Immature natural killer cell (primary cell): ENCODE measurements around the gene PRDM16. TPM values are rescaled to one million over a fixed set of nuclear protein-coding genes. Genes with fewer than 3 reads are reported as not detected.

Experiments
- DNase-seq, 3 donors: peaks; one replicate each; pipeline ENCODE4 v3.0.0; 2022; ENCODE audit warnings: mixed read lengths in 1 of 3
- H3K27ac Mint-ChIP-seq, 6 donors: one replicate each; pipeline ENCODE4 v1.8.0; 2020; ENCODE audit warnings: mixed read lengths in 6 of 6, mild to moderate bottlenecking in 5 of 6, inconsistent platforms in 4 of 6, moderate library complexity in 3 of 6
- H3K27me3 Mint-ChIP-seq, 3 donors: one replicate each; pipeline ENCODE4 v1.8.0; 2020 to 2021; ENCODE audit warnings: low read depth in 3 of 3, mild to moderate bottlenecking in 3 of 3, mixed read lengths in 3 of 3, moderate library complexity in 3 of 3, inconsistent platforms in 1 of 3
- H3K36me3 Mint-ChIP-seq, 3 donors: one replicate each; pipeline ENCODE4 v1.8.0; 2020; ENCODE audit warnings: mixed read lengths in 3 of 3, inconsistent platforms in 2 of 3, mild to moderate bottlenecking in 2 of 3
- H3K4me1 Mint-ChIP-seq, 2 donors: one replicate each; pipeline ENCODE4 v1.8.0; 2020; ENCODE audit warnings: inconsistent platforms in 2 of 2, mild to moderate bottlenecking in 2 of 2, mixed read lengths in 2 of 2, moderate library complexity in 1 of 2
- H3K4me3 Mint-ChIP-seq, 5 donors: one replicate each; pipeline ENCODE4 v1.8.0; 2020; ENCODE audit warnings: mild to moderate bottlenecking in 5 of 5, mixed read lengths in 5 of 5, inconsistent platforms in 3 of 5, moderate library complexity in 3 of 5
- H3K9me3 Mint-ChIP-seq, 6 donors: one replicate each; pipeline ENCODE4 v1.8.0; 2020; ENCODE audit warnings: mild to moderate bottlenecking in 6 of 6, mixed read lengths in 6 of 6, inconsistent platforms in 4 of 6, moderate library complexity in 3 of 6
- polyA plus RNA-seq, 3 donors: library from polyadenylated mRNA; unstranded; fragments of 300-500 nt; fragmentation: Illumina TruSeq; gene quantifications; one replicate each; pipeline ENCODE4 v1.2.3, GENCODE V29; 2021

Gene PRDM16
- polyA plus RNA-seq, 3 donors from 2014 or later: 0.17 to 0.29 (median 0.22) TPM

DNA sequence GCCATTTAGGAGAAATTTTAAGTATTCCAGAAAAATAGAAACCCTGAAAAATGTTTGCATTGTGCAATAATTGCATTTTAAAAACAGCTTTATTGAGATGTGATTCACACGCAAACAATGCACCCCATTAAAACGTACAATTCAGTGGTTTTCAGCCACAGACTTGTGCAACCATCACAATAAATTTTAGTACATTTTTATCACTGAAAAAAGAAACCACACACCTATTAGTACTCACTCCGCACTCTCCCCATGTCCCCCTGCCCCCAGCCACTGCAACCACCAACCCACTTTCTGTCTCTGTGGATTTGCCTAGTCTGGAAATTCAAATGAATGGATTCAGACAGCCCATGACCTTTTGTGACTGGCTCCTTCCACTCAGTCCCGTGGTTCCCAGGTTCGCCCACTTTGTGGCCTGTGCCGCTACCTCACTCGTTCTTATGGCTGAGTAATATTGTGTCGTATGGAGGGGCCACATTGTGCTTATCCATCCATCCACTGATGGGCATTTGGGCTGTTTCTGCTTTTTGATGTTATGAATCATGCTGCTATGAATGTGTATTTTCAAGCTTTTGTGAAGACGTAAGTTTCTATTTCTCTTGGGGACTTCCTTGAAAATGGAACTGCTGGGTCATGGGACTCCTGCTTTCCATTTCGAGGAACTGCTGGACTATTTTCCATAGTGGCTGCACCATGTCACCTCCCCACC, 237.7 kb downstream of the PRDM16 start:
- Mint-ChIP-seq H3K9me3 (peaks cover 0 to 2% (median 0%) of the 10 kb centered on the region in 6 donors), H3K27ac (no peak overlapping the region), H3K36me3 (no peaks in the 10 kb centered on the region), H3K27me3 (peaks cover 0 to 4% (median 1%) of the 10 kb centered on the region in 3 donors), H3K4me1 (no peaks in the 10 kb centered on the region), H3K4me3 (no peak overlapping the region)
- DNase-seq: no peak

DNA sequence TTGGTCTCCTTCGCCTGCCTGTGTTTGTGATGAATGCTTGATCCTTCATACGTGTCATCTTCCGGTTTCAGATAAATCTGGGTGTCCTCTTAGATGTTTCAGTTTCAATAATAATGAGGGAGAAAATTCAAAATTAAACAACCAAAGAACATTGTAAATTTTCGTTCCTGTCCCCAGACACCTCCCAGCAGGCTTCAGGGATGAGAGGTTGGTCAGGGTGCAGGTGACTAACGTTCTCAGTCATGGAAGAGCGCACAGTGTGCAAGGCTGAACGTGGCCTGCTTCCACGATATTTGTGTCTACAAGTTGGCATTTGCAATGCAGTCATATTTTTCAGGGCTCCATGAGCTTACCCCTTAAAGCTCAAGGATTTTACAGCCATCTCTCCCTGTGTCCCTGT, 238.4 kb downstream of the PRDM16 start:
- H3K27me3 Mint-ChIP-seq: peaks cover 0 to 4% (median 1%) of the 10 kb centered on the region in 3 donors
- peaks cover 0 to 2% (median 0%) of the 10 kb centered on the region in 6 donors for H3K9me3 Mint-ChIP-seq
- DNase-seq: no peak
- no peaks in the 10 kb centered on the region for H3K36me3 Mint-ChIP-seq
- H3K4me3 Mint-ChIP-seq: no peak overlapping the region
- no peaks in the 10 kb centered on the region for H3K4me1 Mint-ChIP-seq
- H3K27ac Mint-ChIP-seq: no peak overlapping the region

DNA sequence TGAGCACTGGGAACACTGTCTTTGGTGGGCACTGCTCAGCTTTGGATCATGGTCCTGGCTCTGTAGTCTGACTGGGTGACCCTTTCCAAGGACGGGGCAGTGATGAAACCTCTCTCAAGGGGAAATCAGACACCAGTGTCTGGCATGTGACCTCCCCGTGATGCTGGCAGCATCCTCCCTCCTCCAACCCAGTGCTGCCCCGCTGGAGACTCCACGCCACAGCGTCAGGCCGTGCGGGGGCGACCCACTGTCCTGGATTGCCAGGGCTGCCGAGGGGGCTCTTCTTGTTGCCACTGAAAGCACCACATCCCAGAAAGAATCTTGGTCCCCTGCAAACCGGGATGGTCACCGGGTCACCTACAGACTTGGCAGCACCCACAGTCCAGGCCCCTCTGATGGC, 239.1 kb downstream of the PRDM16 start:
- Mint-ChIP-seq H3K9me3 (peaks cover 0 to 2% (median 0%) of the 10 kb centered on the region in 6 donors), H3K4me1 (peaks cover 0 to 2% of the 10 kb centered on the region in 2 donors), H3K27me3 (peaks cover 0 to 4% (median 1%) of the 10 kb centered on the region in 3 donors), H3K36me3 (no peaks in the 10 kb centered on the region), H3K27ac (no peak overlapping the region), H3K4me3 (no peak overlapping the region)
- DNase-seq: no peak

DNA sequence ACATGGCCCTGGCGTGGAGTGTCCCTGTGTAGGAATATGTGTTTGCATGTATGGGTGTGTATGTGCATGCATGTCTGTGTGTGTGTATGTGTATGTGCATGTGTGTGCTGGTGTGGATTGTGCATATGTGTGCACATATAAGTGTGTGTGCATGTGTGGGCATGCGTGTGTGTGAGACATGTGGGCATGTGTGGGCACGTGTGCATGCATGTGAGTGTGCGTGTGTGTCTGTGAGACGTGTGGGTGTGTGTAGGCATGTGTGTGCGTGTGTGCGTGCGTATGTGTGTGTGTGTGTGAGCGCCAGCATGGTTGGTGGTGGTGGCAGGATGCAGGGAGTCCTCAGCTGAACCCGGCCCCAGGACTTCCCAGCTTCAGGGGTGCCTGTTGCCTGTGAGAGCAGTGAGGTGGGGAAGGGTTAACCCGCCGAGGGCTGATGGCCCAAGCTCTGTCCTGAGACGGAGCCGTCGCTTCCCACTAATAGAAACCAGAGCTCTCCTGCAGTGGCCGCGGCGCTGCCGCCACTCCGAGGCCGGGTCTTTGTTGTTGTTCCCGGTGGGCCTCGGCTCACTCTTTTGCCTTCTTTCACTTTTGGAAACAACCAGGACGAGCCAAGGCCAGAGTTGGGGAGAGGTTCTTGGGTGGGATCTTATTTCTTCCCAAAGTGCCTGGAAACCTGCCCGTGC, 241.9 kb downstream of the PRDM16 start:
- Mint-ChIP-seq H3K36me3 (no peaks in the 10 kb centered on the region), H3K4me3 (peak overlapping the region in 1 of 5 donors; percentile 21), H3K4me1 (peaks cover 0 to 3% of the 10 kb centered on the region in 2 donors), H3K9me3 (peaks cover 0 to 2% (median 0%) of the 10 kb centered on the region in 6 donors), H3K27me3 (peaks cover 4 to 7% (median 4%) of the 10 kb centered on the region in 3 donors), H3K27ac (peak overlapping the region in 1 of 6 donors; percentile 38)
- DNase-seq: no peak

DNA sequence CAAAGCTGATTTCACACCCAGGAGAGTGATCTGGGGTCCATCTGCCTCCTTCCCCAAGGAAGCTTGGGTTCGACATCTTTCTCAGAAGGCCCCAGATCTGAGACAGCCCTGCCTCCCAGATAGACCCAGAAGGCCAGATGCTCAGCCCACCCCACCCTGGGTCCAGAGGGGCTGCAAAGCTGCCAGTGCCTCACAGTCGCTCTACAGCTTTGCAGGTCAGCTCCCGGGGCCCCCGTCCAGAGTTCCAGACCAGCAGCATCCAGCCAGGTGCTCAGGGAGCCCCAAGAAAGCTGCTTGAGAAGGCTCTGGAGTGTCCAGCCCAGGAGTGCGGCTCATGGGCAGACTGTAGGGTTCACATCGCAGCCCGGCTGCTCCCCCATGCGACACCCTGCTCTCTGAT, 242.7 kb downstream of the PRDM16 start:
- no peak for DNase-seq
- H3K27ac Mint-ChIP-seq: no peak overlapping the region
- peaks cover 0 to 3% (median 0%) of the 10 kb centered on the region in 3 donors for H3K36me3 Mint-ChIP-seq
- H3K9me3 Mint-ChIP-seq: peaks cover 0 to 3% (median 2%) of the 10 kb centered on the region in 6 donors
- peaks cover 4 to 8% (median 7%) of the 10 kb centered on the region in 3 donors for H3K27me3 Mint-ChIP-seq
- H3K4me1 Mint-ChIP-seq: peaks cover 6 to 8% of the 10 kb centered on the region in 2 donors
- H3K4me3 Mint-ChIP-seq: no peak overlapping the region

DNA sequence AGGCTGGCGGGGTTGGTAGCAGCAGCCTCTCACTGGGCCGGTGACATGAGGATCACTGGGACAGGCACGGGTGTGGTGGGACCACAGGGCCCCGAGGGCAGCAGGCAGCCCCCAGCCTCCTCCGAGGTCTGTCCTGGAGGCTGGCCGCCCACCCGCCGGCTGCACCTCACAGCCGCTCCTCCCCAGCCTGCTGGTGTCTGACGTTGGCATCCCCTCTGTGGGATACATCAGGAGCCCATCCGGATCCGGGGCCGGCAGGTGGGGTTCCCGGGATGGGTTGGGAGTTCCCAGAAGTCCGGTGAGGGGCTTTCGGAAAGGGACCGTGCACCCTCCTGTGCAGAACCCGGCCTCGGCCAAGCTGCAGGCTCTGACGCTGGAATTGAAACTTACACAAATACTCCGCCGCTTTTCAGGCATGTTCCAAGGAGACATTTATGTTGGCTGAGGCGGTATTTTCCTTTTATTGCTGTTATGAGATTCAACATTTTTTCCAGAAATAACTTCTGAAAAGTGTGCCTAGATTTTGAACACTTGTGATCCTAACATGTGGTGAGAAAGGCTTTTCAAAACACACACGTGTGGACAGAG, 243.4 kb downstream of the PRDM16 start:
- peaks cover 0 to 5% (median 2%) of the 10 kb centered on the region in 6 donors for H3K9me3 Mint-ChIP-seq
- no peak overlapping the region for H3K4me3 Mint-ChIP-seq
- H3K27ac Mint-ChIP-seq: no peak overlapping the region
- H3K4me1 Mint-ChIP-seq: peaks cover 11 to 12% of the 10 kb centered on the region in 2 donors
- peaks cover 4 to 11% (median 10%) of the 10 kb centered on the region in 3 donors for H3K27me3 Mint-ChIP-seq
- DNase-seq: no peak
- H3K36me3 Mint-ChIP-seq: peaks cover 0 to 5% (median 0%) of the 10 kb centered on the region in 3 donors

DNA sequence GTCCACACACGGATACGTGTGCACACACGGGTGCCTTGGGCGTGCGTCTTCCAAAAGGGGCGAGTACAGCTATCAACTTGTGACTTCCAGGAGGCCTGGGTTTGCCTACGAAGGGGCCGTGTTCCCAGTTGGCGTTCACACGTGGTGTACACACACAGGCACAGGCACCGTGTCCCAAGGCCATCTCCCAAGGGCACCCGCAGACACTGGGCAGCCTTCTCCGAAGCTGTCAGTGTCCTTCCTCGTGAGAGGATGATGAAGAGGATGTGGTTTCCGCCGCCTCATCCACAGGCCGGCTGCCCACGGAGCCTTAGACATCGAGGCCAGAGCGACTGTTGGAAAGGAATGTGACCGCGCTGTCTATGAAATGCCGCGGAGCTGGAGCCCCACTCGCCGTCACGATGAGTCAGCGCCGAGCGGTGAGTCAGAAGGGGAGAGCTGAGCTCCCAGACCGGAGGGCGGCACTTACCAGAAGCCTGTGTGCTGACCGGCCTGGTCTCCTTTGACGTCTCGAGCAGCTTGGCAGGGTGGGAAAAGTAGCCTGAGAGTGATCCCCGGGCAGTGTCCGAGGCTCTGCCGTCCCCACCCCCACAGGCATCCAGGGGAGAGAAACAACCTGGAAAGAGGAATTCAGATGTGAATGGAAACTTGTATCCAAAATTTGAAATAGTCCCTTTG, 244.0 kb downstream of the PRDM16 start:
- Mint-ChIP-seq H3K27ac (peak overlapping the region in 2 of 6 donors; percentile 28 to 40), H3K9me3 (peaks cover 0 to 5% (median 2%) of the 10 kb centered on the region in 6 donors), H3K4me3 (no peak overlapping the region), H3K36me3 (peaks cover 0 to 5% (median 0%) of the 10 kb centered on the region in 3 donors), H3K4me1 (peaks cover 12 to 13% of the 10 kb centered on the region in 2 donors), H3K27me3 (peaks cover 4 to 11% (median 10%) of the 10 kb centered on the region in 3 donors)
- DNase-seq: no peak

DNA sequence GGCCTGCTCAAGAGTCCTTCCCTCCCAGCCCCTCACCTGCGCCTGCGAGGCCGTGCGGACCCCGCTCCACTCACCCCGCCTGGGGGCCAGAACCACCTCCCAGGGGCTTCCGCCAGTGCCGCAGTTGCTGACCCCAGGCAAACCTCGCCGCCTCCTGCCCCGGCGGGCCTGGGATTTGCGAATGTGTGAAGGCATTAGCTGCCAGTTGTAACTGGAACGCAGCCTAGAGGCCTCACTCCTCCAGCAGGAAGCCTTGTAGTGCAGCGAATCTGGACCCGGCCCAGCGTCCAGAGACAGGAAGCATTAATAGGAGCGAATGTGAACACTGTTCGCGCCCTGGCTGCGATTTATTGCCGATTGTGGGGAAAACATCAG, 244.6 kb downstream of the PRDM16 start:
- Mint-ChIP-seq H3K4me1 (peaks cover 16 to 18% of the 10 kb centered on the region in 2 donors), H3K27ac (no peak overlapping the region), H3K27me3 (peaks cover 4 to 13% (median 10%) of the 10 kb centered on the region in 3 donors), H3K36me3 (peaks cover 0 to 5% (median 0%) of the 10 kb centered on the region in 3 donors), H3K9me3 (peaks cover 0 to 5% (median 2%) of the 10 kb centered on the region in 6 donors), H3K4me3 (no peak overlapping the region)
- DNase-seq: no peak

DNA sequence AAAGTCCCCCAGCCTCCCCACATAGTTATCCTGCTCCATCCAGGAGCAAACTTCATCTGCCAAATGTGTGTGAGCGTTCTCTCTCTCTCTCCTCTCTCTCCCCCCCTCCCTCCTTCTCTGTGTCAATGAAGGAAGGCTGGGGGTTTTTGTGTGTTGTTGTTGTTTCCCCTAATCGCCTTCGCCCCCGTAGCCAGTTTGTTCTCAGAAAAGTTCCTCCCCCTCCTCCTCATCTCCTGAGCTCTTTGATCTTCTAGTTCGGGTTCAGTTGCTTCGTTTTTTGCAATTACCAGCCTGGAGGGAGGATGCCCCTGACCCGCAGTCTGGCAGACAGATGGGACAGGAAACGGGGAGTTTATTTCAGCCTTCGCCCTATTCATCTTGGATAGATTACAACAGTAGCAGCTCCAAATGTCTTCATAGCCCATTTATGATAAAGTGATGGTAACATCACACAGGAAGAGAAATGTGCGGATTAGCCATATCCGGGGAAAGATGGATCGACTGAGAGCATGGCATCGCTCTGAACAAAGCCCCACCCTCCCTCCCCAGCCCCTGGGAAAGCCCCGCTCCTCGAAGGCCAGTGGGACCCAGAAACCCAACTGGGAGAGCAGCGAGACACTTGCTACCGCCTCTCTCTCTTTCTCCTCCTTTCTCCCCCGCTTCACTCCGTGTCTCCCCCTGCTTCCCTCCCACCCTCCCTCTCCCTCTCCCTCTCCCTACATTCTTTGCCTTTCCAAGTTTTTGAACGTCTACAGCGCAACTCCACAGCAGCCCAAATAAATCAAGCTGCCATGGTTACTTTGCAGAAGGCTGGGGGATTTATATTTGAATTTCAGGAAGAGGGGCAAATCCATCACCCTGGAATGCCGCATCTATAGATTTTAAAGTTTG, 245.7 kb downstream of the PRDM16 start:
- Mint-ChIP-seq H3K9me3 (peaks cover 0 to 5% (median 1%) of the 10 kb centered on the region in 6 donors), H3K27ac (peak overlapping the region in 4 of 6 donors; percentile 55 to 84 (median 65))

DNA sequence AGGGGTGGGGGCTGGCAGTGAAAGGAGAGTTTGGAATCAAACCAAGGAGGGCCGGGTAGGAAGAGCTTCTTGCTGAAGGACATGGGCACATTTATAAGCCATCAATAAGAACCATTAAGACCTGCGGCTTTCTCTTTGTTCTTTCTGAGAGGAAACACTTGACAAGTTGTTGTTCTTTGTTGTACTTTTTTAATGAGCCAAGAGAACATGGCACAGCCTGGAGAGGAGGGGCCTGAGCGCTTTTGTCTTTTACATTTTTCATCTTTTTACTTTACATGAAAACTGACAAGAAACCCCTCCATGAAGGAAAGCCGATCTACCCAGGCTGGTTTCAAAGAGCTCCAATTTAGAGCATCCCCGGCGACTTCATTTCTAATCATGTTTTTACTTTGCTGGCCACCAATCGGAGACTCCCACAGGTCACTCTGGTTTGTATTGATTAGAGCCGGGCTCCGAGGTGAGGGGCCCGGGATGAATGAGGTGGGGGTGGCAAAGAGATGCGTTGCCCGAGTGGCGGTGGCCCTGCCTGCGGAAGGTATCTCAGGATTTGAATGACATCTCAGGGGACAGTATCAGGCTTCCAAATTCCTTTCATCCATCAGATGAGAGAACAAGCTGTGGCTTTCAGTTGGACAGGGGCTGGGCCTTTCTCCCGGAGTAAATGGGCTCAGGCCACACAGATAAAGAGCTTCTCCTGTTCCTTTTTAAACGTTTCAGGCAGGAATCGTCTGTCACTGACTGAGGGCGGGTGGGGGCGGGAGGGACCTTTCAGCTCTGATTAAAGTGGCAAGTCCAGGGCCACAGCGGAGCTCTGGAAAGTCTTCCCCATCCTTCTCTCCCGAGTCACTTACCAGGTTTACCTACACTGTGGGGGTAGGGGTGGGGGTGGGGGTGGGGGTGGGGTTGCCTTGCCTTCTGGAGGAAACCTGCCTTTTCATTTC, 246.7 kb downstream of the PRDM16 start:
- Mint-ChIP-seq H3K27ac (peak overlapping the region; percentile 22 to 94 (median 88)), H3K36me3 (peaks cover 0 to 5% (median 0%) of the 10 kb centered on the region in 3 donors), H3K9me3 (peaks cover 0 to 5% (median 1%) of the 10 kb centered on the region in 6 donors), H3K4me3 (no peak overlapping the region), H3K27me3 (peaks cover 5 to 16% (median 12%) of the 10 kb centered on the region in 3 donors), H3K4me1 (peaks cover 16 to 18% of the 10 kb centered on the region in 2 donors)
- no peak for DNase-seq

More for the DNA sequence above, 245.7 kb downstream of the PRDM16 start:
- Mint-ChIP-seq H3K4me1 (peaks cover 16 to 18% of the 10 kb centered on the region in 2 donors), H3K27me3 (peaks cover 5 to 13% (median 10%) of the 10 kb centered on the region in 3 donors), H3K36me3 (peaks cover 0 to 5% (median 0%) of the 10 kb centered on the region in 3 donors), H3K4me3 (no peak overlapping the region)
- DNase-seq: no peak

DNA sequence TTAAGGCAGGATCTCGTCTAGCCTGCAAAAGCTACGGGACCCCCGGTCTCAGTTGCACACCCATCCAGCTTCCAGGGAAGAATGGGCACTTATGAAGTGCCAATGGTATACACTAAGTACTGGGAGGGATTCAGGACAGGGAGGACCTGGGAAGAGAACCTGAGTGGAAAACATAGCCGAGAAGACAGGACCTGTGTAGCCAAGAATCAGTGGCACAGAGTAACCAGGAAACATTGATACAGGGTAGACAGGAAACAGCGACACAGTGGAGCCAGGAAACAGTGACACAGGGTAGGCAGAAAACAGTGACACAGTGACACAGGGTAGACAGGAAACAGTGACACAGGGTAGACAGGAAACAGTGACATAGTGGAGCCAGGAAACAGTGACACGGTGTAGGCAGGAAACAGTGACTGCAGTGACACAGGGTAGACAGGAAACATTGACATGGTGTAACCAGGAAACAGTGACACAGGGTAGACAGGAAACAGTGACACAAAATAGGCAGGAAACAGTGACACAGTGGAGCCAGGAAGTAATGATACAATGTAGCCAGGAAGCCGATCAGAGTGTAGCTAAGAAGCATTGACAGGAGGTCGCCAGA, 247.4 kb downstream of the PRDM16 start:
- DNase-seq: peak; percentile 32 to 50 (median 49)
- Mint-ChIP-seq H3K9me3 (peaks cover 0 to 5% (median 1%) of the 10 kb centered on the region in 6 donors), H3K4me3 (peak overlapping the region in 1 of 5 donors; percentile 12), H3K36me3 (peaks cover 0 to 5% (median 0%) of the 10 kb centered on the region in 3 donors), H3K27ac (peak overlapping the region; percentile 87 to 96 (median 94)), H3K4me1 (peaks cover 16 to 18% of the 10 kb centered on the region in 2 donors), H3K27me3 (peaks cover 5 to 16% (median 8%) of the 10 kb centered on the region in 3 donors)
